Measurements from ENCODE around the gene ZNF445.
"Not testable (repeated sequence)": the region's sequence is repeated elsewhere in the genome, so short reads cannot be mapped to it uniquely, and the experiment has no call there.

Gene ZNF445

DNA sequence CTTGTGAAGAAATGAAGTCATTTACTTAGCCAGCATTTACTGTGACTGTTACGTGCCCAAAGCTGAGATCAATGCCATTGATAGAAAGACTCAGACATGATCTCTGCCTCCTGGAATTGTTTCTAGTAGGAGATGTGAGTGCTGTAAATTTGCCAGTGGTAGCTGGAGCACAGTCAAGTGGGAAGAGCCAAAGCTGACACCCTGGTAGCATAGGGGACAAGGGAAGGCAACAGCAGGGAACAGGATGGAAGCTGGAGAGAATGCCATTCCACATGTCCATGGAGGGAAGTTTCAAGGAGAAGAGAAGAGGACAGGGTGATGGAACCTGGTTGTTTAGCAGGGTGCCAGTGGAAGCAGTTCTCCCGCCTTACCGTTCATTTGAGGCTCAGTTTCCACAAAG lies 74.9 kb downstream of the ZNF445 start:
- H3K4me3 ChIP-seq (replicated peaks; ENCODE audit: low read depth, low read length), result no peak overlapping the region
- TF ChIP-seq, protein P1, sequence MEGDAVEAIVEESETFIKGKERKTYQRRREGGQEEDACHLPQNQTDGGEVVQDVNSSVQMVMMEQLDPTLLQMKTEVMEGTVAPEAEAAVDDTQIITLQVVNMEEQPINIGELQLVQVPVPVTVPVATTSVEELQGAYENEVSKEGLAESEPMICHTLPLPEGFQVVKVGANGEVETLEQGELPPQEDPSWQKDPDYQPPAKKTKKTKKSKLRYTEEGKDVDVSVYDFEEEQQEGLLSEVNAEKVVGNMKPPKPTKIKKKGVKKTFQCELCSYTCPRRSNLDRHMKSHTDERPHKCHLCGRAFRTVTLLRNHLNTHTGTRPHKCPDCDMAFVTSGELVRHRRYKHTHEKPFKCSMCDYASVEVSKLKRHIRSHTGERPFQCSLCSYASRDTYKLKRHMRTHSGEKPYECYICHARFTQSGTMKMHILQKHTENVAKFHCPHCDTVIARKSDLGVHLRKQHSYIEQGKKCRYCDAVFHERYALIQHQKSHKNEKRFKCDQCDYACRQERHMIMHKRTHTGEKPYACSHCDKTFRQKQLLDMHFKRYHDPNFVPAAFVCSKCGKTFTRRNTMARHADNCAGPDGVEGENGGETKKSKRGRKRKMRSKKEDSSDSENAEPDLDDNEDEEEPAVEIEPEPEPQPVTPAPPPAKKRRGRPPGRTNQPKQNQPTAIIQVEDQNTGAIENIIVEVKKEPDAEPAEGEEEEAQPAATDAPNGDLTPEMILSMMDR (IDR thresholded peaks at IDR 0.05; ENCODE audit: low read length, missing control alignments), result no peak
- DNase-seq (ENCODE audit: low read depth), result no peak

DNA sequence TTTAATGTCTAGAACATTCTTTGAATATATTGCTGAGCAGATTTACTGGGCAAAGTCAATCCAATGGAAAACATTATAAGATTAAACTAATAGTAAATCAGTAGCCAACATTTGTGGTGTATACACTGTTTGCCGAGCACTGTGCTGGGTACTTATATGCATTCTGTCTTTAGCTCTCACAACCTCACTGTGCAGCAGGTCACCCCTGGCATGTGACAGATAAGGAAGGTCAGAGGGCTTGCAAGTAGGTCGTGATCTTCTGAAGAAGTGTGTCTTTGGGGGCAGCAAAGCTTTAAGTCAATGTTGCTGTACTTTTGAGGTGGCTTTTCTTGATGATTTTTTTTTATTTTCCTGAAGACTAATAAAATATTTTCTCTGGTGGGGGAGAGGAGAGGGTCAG lies 76.7 kb downstream of the ZNF445 start:
- DNase-seq (ENCODE audit: low read depth), result no peak
- H3K4me3 ChIP-seq (replicated peaks; ENCODE audit: low read depth, low read length), result no peak overlapping the region
- TF ChIP-seq, protein P1 (IDR thresholded peaks at IDR 0.05; ENCODE audit: low read length, missing control alignments), result no peak

DNA sequence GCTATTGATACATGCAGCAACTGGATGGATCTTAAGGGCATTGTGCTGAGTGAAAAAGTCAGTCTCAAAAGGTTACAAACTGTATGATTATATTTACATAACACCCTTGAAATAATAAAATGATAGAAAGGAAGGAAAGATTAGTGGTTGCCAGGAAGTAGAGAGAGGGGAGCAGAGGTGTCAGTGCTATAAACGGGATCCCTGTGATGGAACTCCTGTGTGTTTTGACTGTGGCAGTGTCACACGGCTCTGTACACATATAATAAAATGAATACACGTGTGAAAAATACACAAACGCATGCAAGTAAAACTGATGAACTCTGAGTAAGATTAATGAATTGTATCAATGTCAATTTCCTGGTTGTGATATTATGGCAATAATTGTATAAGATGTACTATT lies 78.6 kb downstream of the ZNF445 start:
- no peak overlapping the region for H3K4me3 ChIP-seq (replicated peaks; ENCODE audit: low read depth, low read length)
- TF ChIP-seq, protein P1 (IDR thresholded peaks at IDR 0.05; ENCODE audit: low read length, missing control alignments), result no peak
- DNase-seq (ENCODE audit: low read depth), result no peak

DNA sequence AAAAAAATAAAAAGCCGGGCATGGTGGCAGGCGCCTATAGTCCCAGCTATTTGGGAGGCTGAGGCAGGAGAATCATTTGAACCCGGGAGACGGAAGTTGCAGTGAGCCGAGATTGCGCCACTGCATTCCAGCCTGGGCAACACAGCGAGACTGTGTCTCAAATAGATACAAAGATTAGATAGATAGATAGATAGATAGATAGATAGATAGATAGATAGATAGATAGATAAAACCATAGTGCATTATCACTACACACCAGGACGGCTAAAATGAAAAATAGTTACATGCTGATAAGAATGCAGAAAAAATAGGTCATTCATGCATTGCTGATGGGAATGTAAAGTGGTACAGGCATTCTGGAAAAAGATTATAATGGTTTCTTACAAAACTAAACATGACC lies 79.2 kb downstream of the ZNF445 start:
- not testable (repeated sequence) for H3K4me3 ChIP-seq (replicated peaks; ENCODE audit: low read depth, low read length); DNase-seq (ENCODE audit: low read depth)

DNA sequence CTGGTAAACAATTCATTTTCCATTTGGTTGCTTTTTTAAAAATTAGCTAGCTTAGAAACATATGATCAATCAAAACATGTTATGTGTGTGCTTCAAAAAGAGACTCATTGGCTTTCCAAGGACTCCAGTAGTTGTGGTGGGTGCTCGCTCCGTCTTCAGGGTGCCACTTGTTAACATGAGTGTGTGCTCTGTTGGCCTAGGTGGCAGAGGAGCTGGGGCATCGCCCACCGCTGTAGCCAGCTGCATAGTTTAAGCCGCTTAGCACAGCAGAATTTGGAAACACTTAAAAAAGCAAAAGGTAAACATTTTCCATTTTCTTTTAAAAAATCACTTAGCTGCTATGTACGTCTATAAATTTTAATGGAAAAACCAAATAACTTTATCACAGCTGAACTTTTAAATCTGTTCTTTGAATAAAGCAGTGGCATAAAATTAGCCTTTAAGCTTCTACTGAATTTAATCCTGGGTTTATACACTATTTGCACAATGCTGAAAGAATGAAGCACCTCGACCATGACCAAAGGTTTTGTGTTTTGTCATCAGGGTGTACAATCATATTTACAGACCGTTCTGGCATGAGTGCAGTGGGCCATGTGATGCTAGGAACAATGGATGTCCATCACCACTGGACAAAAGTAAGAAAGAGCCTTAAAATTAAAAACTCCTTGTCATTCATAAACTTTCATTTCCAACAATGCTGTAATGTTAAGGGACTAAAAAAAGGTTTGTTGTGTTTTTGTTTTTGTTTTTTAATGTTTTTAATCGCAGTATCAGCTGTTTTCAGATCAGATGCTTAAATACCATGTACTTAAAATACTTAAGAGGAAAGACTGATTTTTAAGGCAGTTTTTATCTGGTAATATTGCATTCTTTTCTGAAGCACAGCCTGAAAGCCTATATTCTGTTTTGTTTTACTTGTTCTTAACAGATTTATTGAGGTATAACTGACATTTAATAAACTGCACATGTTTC lies 81.0 kb downstream of the ZNF445 start:
- no peak for DNase-seq (ENCODE audit: low read depth)
- TF ChIP-seq, protein P1 (IDR thresholded peaks at IDR 0.05; ENCODE audit: low read length, missing control alignments), result no peak
- H3K4me3 ChIP-seq (replicated peaks; ENCODE audit: low read depth, low read length), result no peak overlapping the region

DNA sequence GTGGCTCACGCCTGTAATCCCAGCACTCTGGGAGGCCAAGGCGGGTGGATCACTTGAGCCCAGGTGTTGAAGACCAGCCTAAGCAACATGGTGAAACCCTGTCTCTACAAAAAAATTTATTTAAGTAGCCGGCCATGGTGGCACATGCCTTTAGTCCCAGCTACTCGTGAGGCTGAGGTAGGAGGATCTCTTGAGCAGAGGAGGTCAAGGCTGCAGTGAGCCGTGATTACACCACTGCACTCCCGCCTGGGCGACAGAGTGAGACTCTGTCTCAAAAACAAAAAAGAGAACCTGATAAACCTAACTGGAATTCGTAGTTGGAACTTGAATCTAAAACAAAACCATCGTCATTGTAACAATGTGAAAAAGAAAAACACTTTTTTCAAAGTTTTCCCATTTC lies 81.8 kb downstream of the ZNF445 start:
- DNase-seq (ENCODE audit: low read depth), result no peak
- TF ChIP-seq, protein P1 (IDR thresholded peaks at IDR 0.05; ENCODE audit: low read length, missing control alignments), result no peak
- H3K4me3 ChIP-seq (replicated peaks; ENCODE audit: low read depth, low read length), result no peak overlapping the region

DNA sequence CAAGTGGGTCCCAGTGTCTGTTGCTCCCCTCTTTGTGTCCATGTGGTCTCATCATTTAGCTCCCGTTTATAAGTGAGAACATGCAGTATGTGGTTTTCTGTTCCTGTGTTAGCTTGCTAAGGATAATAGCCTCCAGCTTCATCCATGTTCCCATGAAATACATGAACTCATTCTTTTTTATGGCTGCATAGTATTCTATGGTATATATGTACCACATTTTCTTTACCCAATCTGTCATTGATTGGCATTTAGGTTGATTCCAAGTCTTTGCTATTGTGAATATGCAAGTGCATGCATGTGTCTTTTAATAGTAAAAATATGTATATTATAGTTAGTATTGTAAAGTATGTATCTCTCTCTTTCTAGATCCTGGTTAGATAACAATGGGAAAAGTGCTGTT lies 85.0 kb downstream of the ZNF445 start:
- TF ChIP-seq, protein P1 (IDR thresholded peaks at IDR 0.05; ENCODE audit: low read length, missing control alignments), result no peak
- no peak for DNase-seq (ENCODE audit: low read depth)
- H3K4me3 ChIP-seq (replicated peaks; ENCODE audit: low read depth, low read length), result no peak overlapping the region

Data from fibroblast of pulmonary artery (primary cell).